ENCODE results near the gene LSMEM2. TPM values are rescaled to one million over a fixed set of nuclear protein-coding genes. Genes with fewer than 3 reads are reported as not detected.

LSMEM2 gene
- total RNA-seq, 1 donor from 2014 or later = not detected

- Histone ChIP-seq H3K4me3 (ENCODE audit: low read depth, low read length) (no peak overlapping the region), H3K36me3 (ENCODE audit: control insufficient read depth, insufficient read depth, low read length) (peaks cover 1% of the 10 kb centered on the region), H3K27me3 (ENCODE audit: control insufficient read depth, insufficient read depth, low read length) (no peaks in the 10 kb centered on the region)
- DNase-seq (ENCODE audit: low read depth) = no peak
- TF ChIP-seq, protein P1, sequence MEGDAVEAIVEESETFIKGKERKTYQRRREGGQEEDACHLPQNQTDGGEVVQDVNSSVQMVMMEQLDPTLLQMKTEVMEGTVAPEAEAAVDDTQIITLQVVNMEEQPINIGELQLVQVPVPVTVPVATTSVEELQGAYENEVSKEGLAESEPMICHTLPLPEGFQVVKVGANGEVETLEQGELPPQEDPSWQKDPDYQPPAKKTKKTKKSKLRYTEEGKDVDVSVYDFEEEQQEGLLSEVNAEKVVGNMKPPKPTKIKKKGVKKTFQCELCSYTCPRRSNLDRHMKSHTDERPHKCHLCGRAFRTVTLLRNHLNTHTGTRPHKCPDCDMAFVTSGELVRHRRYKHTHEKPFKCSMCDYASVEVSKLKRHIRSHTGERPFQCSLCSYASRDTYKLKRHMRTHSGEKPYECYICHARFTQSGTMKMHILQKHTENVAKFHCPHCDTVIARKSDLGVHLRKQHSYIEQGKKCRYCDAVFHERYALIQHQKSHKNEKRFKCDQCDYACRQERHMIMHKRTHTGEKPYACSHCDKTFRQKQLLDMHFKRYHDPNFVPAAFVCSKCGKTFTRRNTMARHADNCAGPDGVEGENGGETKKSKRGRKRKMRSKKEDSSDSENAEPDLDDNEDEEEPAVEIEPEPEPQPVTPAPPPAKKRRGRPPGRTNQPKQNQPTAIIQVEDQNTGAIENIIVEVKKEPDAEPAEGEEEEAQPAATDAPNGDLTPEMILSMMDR (IDR thresholded peaks at IDR 0.05; ENCODE audit: insufficient read depth, low read length, poor library complexity, severe bottlenecking) = no peak
Observed at GRCh38 chr3:50326182-50326541, 47.3 kb downstream of the LSMEM2 start.

GRCh38 chr3:50327129-50327528 lies 48.2 kb downstream of the LSMEM2 start:
- Histone ChIP-seq H3K4me3 (ENCODE audit: low read depth, low read length) (peak overlapping the region; percentile 80), H3K36me3 (ENCODE audit: control insufficient read depth, insufficient read depth, low read length) (peaks cover 1% of the 10 kb centered on the region), H3K27me3 (ENCODE audit: control insufficient read depth, insufficient read depth, low read length) (no peaks in the 10 kb centered on the region)
- DNase-seq (ENCODE audit: low read depth) = no peak
- TF ChIP-seq, protein P1 (IDR thresholded peaks at IDR 0.05; ENCODE audit: insufficient read depth, low read length, poor library complexity, severe bottlenecking) = no peak

GRCh38 chr3:50327943-50328691 lies 49.2 kb downstream of the LSMEM2 start, which contains the start of gene TUSC2:
Gene TUSC2, minus strand, starts transcription at chr3:50328223. Its CDS starts 124 bp downstream, at chr3:50328099.
- peak; percentile 92 for DNase-seq (ENCODE audit: low read depth)

GRCh38 chr3:50330330-50330729 lies 51.4 kb downstream of the LSMEM2 start:
- Histone ChIP-seq H3K4me3 (ENCODE audit: low read depth, low read length) (no peak overlapping the region), H3K27me3 (ENCODE audit: control insufficient read depth, insufficient read depth, low read length) (no peaks in the 10 kb centered on the region), H3K36me3 (ENCODE audit: control insufficient read depth, insufficient read depth, low read length) (peaks cover 1% of the 10 kb centered on the region)
- DNase-seq (ENCODE audit: low read depth) = no peak
- TF ChIP-seq, protein P1 (IDR thresholded peaks at IDR 0.05; ENCODE audit: insufficient read depth, low read length, poor library complexity, severe bottlenecking) = no peak

More at GRCh38 chr3:50327943-50328691, 49.2 kb downstream of the LSMEM2 start, which contains the start of gene TUSC2:
- Histone ChIP-seq H3K27me3 (ENCODE audit: control insufficient read depth, insufficient read depth, low read length) (no peaks in the 10 kb centered on the region), H3K36me3 (ENCODE audit: control insufficient read depth, insufficient read depth, low read length) (peaks cover 1% of the 10 kb centered on the region), H3K4me3 (ENCODE audit: low read depth, low read length) (peak within 1 kb of the TSS; percentile 80)
- TF ChIP-seq, protein P1 (IDR thresholded peaks at IDR 0.05; ENCODE audit: insufficient read depth, low read length, poor library complexity, severe bottlenecking) = no peak

- no peak for DNase-seq (ENCODE audit: low read depth)
- Histone ChIP-seq H3K4me3 (ENCODE audit: low read depth, low read length) (no peak overlapping the region), H3K27me3 (ENCODE audit: control insufficient read depth, insufficient read depth, low read length) (no peaks in the 10 kb centered on the region), H3K36me3 (ENCODE audit: control insufficient read depth, insufficient read depth, low read length) (peaks cover 1% of the 10 kb centered on the region)
- TF ChIP-seq, protein P1 (IDR thresholded peaks at IDR 0.05; ENCODE audit: insufficient read depth, low read length, poor library complexity, severe bottlenecking) = no peak
Observed at GRCh38 chr3:50331364-50331907, 52.5 kb downstream of the LSMEM2 start.
